DMS53 treated with DMSO at 0.1 percent for 48 hours (cell line): ENCODE measurements around the gene ABL1.
A peak's percentile ranks its signal among the peaks of the same experiment; 100 is the strongest.
"Not testable (repeated sequence)": the region's sequence is repeated elsewhere in the genome, so short reads cannot be mapped to it uniquely, and the experiment has no call there.

ENCODE experiments used
- DNase-seq: peaks from one replicate; lab custom pipeline; 2025; ENCODE audit not compliant: unreplicated experiment; lab: John Stamatoyannopoulos, UW

The ABL1 gene

DNA sequence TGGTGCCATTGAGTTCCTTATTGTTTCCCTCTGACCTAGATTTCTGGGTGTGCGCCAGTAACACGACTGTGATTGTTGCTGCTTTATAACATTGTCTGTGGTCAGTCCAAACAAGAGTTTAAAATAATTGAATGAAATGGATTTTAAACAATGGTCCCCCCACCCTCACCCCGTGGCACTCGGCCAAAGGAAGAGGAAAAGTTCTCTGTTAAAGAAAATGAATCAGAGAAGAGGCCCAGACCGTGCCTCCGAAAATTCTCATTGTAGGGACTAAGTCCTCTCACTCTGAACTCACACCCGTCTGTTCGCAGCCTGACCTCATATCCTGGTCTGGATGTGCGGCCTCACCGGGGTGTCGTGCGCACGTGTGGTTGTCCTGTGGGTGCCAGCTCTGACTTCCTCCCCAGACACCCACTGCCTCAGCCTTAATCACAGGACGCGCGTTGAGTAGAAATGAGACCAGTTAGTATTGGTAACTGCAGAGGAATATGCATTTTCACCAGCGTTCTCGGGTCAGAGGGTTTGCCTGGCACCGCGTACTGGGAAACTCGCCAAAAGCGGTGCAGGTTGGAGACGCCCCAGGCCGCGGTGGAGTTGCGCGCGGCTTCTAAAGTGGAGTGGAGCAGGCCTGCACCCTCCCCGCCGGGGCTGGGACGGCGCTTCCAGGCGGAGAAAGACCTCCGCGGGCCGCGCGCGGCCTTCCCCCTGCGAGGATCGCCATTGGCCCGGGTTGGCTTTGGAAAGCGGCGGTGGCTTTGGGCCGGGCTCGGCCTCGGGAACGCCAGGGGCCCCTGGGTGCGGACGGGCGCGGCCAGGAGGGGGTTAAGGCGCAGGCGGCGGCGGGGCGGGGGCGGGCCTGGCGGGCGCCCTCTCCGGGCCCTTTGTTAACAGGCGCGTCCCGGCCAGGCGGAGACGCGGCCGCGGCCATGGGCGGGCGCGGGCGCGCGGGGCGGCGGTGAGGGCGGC is at the start of gene ABL1:
TSS of gene ABL1 (plus strand) at position 884 of the 966 bp plus-strand sequence. CDS start 193 bp downstream, outside the sequence.
- DNase-seq = peak; percentile 59

- DNase-seq = no peak
Measured at GRCh38 chr9:130785940-130786508, 49.0 kb upstream of the ABL1 start.

GRCh38 chr9:130786526-130786925 is 48.5 kb upstream of the ABL1 start:
- no peak for DNase-seq

DNA sequence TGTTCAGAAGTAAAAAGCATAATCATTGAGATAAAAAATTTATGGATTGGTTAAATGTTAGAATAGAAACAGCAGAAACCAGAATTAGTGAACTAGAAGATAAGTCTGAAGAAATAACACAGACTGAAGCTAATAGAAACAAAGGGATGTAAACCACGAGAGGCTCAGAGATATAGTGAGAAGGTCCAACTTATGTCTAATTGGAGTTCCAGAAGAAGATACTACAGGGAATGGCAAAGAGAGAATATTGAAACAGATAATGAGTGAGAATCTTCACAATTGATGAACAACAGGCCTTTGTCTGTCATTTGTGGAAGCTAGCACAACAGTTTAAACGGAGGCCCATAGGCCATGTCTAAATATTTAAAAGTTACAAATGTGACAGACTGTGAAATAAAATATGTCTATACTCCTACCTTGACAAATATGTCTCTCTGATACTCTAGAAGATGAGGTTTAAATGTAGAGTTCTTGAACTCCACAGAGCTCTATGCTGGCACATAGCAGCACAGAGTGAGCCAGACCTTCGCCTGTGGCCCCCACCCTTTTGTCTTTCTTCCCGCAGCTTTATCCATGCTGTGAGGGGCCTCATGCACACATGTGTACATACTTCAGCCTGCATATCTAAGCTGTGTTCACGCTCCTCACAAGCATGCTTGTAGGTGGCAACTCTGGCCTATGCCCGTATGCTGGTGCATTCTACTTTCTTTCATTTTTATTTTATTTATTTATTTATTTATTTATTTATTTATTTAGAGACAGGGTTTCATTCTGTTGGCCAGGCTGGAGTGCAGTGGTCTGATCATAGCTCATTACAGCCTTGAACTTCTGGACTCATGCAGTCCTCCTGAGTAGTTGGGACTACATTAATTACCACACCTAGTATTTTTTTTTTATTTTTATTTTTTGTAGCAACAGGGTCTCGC is 45.0 kb upstream of the ABL1 start:
- DNase-seq = no peak

DNA sequence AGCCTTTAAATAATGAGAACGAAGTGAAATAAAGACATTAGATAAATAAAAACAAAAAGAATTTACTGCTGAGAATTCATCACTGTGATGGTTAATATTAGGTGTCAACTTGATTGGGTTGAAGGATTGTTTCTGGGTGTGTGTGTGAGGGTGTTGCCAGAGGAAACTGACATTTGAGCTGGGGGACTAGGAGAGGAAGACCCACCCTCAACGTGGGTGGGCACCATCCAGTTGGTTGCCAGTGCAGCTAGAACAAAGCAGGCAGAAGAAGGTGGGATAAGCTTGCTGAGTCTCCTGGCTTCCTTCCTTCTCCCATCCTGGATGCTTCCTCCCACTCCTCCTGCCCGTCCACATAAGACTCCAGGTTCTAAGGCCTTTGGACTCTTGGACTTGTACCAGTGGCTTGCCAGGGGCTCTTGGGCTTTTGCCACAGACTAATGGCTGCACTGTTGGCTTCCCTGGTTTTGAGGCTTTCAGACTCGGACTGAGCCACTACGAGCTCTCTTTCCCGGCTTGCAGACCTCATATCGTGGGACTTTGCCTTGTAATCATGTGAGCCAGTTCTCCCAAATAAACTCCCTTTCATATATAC is 43.7 kb upstream of the ABL1 start:
- no peak for DNase-seq

GRCh38 chr9:130793589-130793988 is 41.5 kb upstream of the ABL1 start:
- no peak for DNase-seq

DNA sequence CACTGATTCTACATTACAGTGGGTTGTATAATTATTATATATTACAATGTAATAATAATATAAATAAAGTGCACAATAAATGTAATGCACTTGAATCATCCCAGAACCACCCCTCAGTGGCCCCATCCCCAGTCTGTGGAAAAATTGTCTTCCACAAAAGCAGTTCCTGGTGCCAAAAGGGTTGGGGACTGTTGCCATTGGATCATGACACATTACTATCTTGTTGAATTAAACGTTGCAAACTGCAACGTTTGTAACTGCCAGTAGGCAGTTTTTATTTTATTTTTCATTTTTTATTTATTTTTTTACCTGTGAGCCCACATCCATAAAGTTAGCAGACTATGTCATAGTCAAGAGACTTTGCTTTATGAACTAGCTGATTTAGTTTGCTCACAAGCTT is 41.0 kb upstream of the ABL1 start:
- not testable (repeated sequence) for DNase-seq

DNA sequence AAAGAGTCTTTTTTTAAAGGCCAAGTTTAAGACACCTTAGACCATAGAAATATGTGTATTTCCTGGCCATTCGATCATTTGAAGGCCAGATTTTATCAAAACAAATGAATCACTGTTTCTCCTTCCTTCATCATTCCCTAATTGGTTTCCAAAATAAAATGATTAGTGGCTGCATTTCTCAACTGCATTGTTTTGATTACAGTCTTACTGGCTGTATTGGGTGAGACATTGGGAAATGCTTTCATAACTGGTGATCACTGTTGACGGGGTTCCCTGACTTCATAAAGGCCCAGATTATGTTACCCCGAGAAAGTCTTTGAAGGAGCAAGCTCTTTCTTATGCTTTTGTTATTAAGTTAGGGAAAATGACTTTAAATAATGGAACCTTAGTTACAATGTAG is 40.6 kb upstream of the ABL1 start:
- not testable (repeated sequence) for DNase-seq

- no peak for DNase-seq
Measured at GRCh38 chr9:130794923-130795495, 40.0 kb upstream of the ABL1 start.

DNA sequence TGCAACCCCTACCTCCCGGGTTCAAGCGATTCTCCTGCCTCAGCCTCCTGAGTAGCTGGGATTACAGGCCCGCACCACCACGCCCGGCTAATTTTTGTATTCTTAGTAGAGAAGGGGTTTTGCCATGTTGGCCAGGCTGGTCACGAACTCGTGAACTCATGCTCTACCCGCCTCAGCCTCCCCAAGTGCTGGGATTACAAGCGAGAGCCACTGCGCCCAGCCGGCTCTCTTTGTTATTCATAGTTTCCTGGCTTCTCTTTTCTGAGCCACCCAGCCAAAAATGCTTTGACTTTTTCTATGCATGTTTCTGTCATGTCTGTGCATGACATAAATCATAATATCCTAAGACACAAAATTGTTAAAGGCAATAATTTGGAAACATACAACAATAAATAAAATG is 31.9 kb upstream of the ABL1 start:
- not testable (repeated sequence) for DNase-seq

GRCh38 chr9:130805510-130806326 is 29.3 kb upstream of the ABL1 start:
- DNase-seq = no peak

GRCh38 chr9:130806327-130806716 is 28.7 kb upstream of the ABL1 start:
- no peak for DNase-seq

DNA sequence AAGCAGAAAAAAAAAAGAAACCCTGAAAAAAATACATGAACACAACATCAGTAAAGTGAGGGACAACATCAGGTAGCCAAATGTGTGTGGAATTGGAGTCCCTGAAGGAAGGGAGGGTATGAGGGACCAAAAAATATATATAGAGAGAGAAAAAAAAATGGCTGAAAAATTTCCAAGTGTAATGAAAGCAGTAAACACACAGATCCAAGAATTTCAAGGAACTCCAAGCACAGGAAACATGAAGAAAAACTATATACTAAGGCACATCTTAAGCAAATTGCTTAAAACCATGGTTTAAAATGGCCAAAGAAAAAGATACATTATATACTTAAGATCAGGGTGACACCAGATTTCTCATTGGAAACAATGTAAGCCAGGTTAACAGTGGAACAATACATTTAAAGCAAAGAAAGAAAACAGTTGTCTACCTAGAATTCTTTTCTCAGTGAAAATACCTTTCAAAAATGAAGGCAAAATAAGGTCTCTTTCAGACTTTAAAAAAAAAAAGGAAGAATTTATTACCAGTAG is 24.4 kb upstream of the ABL1 start:
- DNase-seq = no peak

- DNase-seq = no peak
Measured at GRCh38 chr9:130815242-130815808, 19.7 kb upstream of the ABL1 start.

- no peak for DNase-seq
Measured at GRCh38 chr9:130817914-130818313, 17.1 kb upstream of the ABL1 start.

DNA sequence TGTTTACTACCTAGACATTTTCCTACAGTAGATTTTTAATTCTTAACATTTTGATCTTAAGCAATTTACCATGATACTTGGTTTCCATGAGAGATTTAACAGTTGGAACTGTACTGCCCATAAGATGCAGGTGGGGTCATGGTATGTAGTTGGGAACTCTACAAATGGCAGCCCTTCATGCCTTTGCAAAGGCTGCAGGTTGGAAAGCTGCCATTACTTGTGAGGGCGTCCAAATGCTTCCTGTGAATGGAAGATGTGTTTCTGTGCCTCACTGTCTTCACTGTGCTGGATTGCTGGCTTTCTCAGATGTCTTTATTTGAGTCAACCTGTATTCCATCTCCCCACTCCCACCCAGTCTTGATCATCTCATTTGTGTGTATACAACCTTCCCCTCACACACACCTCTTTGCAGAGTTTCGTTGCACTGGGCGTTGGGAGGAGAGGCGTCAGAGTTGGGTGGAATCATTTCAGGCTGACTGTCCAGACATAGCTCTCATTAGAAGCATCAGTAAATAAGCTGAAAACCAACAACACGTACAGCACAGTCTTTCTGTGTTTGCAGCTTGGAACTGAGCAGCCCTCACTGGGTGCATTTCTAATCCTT is 14.8 kb upstream of the ABL1 start:
- DNase-seq = no peak

DNA sequence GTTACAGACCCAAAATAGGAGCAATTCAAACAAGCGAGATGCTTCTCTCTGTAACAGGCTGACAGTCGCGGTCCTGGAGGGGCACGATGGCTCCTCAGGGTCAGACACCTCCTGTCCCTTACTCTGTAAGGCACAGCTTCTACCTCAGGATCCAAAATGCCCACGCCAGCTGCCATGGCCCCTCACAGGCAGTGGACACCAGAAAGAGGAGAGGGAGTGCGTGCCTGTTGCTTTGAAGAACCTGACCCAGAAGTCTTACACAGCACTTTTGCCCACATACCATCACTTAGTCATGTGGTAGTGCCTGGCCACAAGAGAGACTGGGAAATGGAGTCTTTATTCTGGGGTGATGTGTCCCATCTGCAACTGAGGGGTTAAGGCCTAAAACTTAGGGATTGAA is 11.6 kb upstream of the ABL1 start:
- DNase-seq = no peak

- DNase-seq = no peak
Measured at GRCh38 chr9:130824079-130824478, 11.0 kb upstream of the ABL1 start.
